Peyer's patch (tissue), 4 donors: Measurements from ENCODE around the gene COL9A3.

Experiments used
- POLR2A ChIP-seq, 2 donors: fragments of 450-650 bp; IDR thresholded peaks; one replicate each; pipeline ENCODE4 v1.5.1; 2017; ENCODE audit warnings: antibody characterized with exemption in 2 of 2, mild to moderate bottlenecking in 2 of 2, moderate library complexity in 2 of 2
- TF ChIP-seq, protein P1 (sequence below), 6 experiments: fragments of 450-650 bp in 4 of 6; fragments of 200-600 bp in 2 of 6; sonication (generic) in 1 of 6; IDR thresholded peaks; one replicate each; pipeline ENCODE4 v1.5.1; 2017 to 2019; ENCODE audit warnings: antibody characterized with exemption in 6 of 6, mild to moderate bottlenecking in 3 of 6, moderate library complexity in 1 of 6

DNA sequence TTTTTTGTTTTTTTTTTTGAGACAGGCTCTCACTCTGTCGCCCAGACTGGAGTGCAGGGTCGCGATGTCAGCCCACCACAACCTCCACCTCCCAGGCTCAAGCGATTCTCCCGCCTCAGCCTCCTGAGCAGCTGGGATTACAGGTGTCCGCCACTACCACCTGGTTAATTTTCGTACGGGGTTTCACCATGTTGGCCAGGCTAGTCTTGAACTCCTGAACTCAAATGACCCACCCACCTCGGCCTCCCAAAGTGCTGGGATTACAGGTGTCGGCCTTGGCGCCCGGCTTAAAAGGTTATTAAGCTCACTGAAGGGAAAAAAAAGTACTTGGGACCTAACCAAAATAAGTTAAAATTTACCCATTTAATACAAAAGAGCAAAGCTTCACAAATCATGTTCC is 42.9 kb downstream of the COL9A3 start:
- TF ChIP-seq, protein P1, sequence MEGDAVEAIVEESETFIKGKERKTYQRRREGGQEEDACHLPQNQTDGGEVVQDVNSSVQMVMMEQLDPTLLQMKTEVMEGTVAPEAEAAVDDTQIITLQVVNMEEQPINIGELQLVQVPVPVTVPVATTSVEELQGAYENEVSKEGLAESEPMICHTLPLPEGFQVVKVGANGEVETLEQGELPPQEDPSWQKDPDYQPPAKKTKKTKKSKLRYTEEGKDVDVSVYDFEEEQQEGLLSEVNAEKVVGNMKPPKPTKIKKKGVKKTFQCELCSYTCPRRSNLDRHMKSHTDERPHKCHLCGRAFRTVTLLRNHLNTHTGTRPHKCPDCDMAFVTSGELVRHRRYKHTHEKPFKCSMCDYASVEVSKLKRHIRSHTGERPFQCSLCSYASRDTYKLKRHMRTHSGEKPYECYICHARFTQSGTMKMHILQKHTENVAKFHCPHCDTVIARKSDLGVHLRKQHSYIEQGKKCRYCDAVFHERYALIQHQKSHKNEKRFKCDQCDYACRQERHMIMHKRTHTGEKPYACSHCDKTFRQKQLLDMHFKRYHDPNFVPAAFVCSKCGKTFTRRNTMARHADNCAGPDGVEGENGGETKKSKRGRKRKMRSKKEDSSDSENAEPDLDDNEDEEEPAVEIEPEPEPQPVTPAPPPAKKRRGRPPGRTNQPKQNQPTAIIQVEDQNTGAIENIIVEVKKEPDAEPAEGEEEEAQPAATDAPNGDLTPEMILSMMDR (IDR thresholded peaks at IDR 0.05): no peak
- no peak for TF ChIP-seq POLR2A (IDR thresholded peaks at IDR 0.05)
